ENCODE measurements around the gene TMEM167A.

The TMEM167A gene

GRCh38 chr5:83101514-83101913, 24.3 kb upstream of the TMEM167A start:
- Histone ChIP-seq H3K4me3 (ENCODE audit: low read depth in 1 of 2, low read length in 2 of 2) (no peak overlapping the region), H3K27ac (ENCODE audit: low read depth, low read length) (no peak overlapping the region), H3K9me3 (ENCODE audit: low read length) (no peaks in the 10 kb centered on the region), H3K4me1 (ENCODE audit: insufficient read depth, low read length) (no peaks in the 10 kb centered on the region), H3K36me3 (ENCODE audit: insufficient read depth, low read length) (no peaks in the 10 kb centered on the region), H3K9ac (ENCODE audit: low read length) (no peak overlapping the region), H3K27me3 (ENCODE audit: control insufficient read depth in 1 of 2, insufficient read depth in 2 of 2, low read length in 2 of 2) (no peaks in the 10 kb centered on the region)

GRCh38 chr5:83099445-83099844, 22.3 kb upstream of the TMEM167A start:
- Histone ChIP-seq H3K36me3 (ENCODE audit: insufficient read depth, low read length) (no peaks in the 10 kb centered on the region), H3K4me1 (ENCODE audit: insufficient read depth, low read length) (no peaks in the 10 kb centered on the region), H3K27me3 (ENCODE audit: control insufficient read depth in 1 of 2, insufficient read depth in 2 of 2, low read length in 2 of 2) (no peaks in the 10 kb centered on the region), H3K9me3 (ENCODE audit: low read length) (no peaks in the 10 kb centered on the region), H3K9ac (ENCODE audit: low read length) (no peak overlapping the region), H3K4me3 (ENCODE audit: low read depth in 1 of 2, low read length in 2 of 2) (no peak overlapping the region), H3K27ac (ENCODE audit: low read depth, low read length) (no peak overlapping the region)

GRCh38 chr5:83099001-83099400, 21.8 kb upstream of the TMEM167A start:
- Histone ChIP-seq H3K9me3 (ENCODE audit: low read length) (no peaks in the 10 kb centered on the region), H3K27me3 (ENCODE audit: control insufficient read depth in 1 of 2, insufficient read depth in 2 of 2, low read length in 2 of 2) (no peaks in the 10 kb centered on the region), H3K4me3 (ENCODE audit: low read depth in 1 of 2, low read length in 2 of 2) (no peak overlapping the region), H3K4me1 (ENCODE audit: insufficient read depth, low read length) (no peaks in the 10 kb centered on the region), H3K9ac (ENCODE audit: low read length) (no peak overlapping the region), H3K27ac (ENCODE audit: low read depth, low read length) (no peak overlapping the region), H3K36me3 (ENCODE audit: insufficient read depth, low read length) (no peaks in the 10 kb centered on the region)

- Histone ChIP-seq H3K9me3 (ENCODE audit: low read length) (no peaks in the 10 kb centered on the region), H3K27me3 (ENCODE audit: control insufficient read depth in 1 of 2, insufficient read depth in 2 of 2, low read length in 2 of 2) (no peaks in the 10 kb centered on the region), H3K4me1 (ENCODE audit: insufficient read depth, low read length) (no peaks in the 10 kb centered on the region), H3K9ac (ENCODE audit: low read length) (no peak overlapping the region), H3K27ac (ENCODE audit: low read depth, low read length) (no peak overlapping the region), H3K4me3 (ENCODE audit: low read depth in 1 of 2, low read length in 2 of 2) (no peak overlapping the region), H3K36me3 (ENCODE audit: insufficient read depth, low read length) (no peaks in the 10 kb centered on the region)
Measured at GRCh38 chr5:83097689-83098231, 20.6 kb upstream of the TMEM167A start.

GRCh38 chr5:83096660-83097339, 19.6 kb upstream of the TMEM167A start:
- Histone ChIP-seq H3K4me3 (ENCODE audit: low read depth in 1 of 2, low read length in 2 of 2) (no peak overlapping the region), H3K36me3 (ENCODE audit: insufficient read depth, low read length) (no peaks in the 10 kb centered on the region), H3K4me1 (ENCODE audit: insufficient read depth, low read length) (no peaks in the 10 kb centered on the region), H3K9ac (ENCODE audit: low read length) (no peak overlapping the region), H3K27me3 (ENCODE audit: control insufficient read depth in 1 of 2, insufficient read depth in 2 of 2, low read length in 2 of 2) (no peaks in the 10 kb centered on the region), H3K27ac (ENCODE audit: low read depth, low read length) (no peak overlapping the region), H3K9me3 (ENCODE audit: low read length) (no peaks in the 10 kb centered on the region)

GRCh38 chr5:83095957-83096539, 18.9 kb upstream of the TMEM167A start:
- Histone ChIP-seq H3K4me1 (ENCODE audit: insufficient read depth, low read length) (no peaks in the 10 kb centered on the region), H3K36me3 (ENCODE audit: insufficient read depth, low read length) (no peaks in the 10 kb centered on the region), H3K27ac (ENCODE audit: low read depth, low read length) (no peak overlapping the region), H3K4me3 (ENCODE audit: low read depth in 1 of 2, low read length in 2 of 2) (no peak overlapping the region), H3K9me3 (ENCODE audit: low read length) (no peaks in the 10 kb centered on the region), H3K9ac (ENCODE audit: low read length) (no peak overlapping the region), H3K27me3 (ENCODE audit: control insufficient read depth in 1 of 2, insufficient read depth in 2 of 2, low read length in 2 of 2) (no peaks in the 10 kb centered on the region)

GRCh38 chr5:83095163-83095956, 18.2 kb upstream of the TMEM167A start:
- Histone ChIP-seq H3K4me1 (ENCODE audit: insufficient read depth, low read length) (no peaks in the 10 kb centered on the region), H3K9me3 (ENCODE audit: low read length) (no peaks in the 10 kb centered on the region), H3K27ac (ENCODE audit: low read depth, low read length) (no peak overlapping the region), H3K4me3 (ENCODE audit: low read depth in 1 of 2, low read length in 2 of 2) (no peak overlapping the region), H3K27me3 (ENCODE audit: control insufficient read depth in 1 of 2, insufficient read depth in 2 of 2, low read length in 2 of 2) (no peaks in the 10 kb centered on the region), H3K9ac (ENCODE audit: low read length) (no peak overlapping the region), H3K36me3 (ENCODE audit: insufficient read depth, low read length) (no peaks in the 10 kb centered on the region)

- no peaks in the 10 kb centered on the region for H3K27me3 ChIP-seq (ENCODE audit: control insufficient read depth in 1 of 2, insufficient read depth in 2 of 2, low read length in 2 of 2)
- no peak overlapping the region for H3K27ac ChIP-seq (ENCODE audit: low read depth, low read length)
- no peaks in the 10 kb centered on the region for H3K4me1 ChIP-seq (ENCODE audit: insufficient read depth, low read length)
- H3K9ac ChIP-seq (ENCODE audit: low read length), result no peak overlapping the region
- no peaks in the 10 kb centered on the region for H3K9me3 ChIP-seq (ENCODE audit: low read length)
- H3K36me3 ChIP-seq (ENCODE audit: insufficient read depth, low read length), result no peaks in the 10 kb centered on the region
- H3K4me3 ChIP-seq (ENCODE audit: low read depth in 1 of 2, low read length in 2 of 2), result no peak overlapping the region
Measured at GRCh38 chr5:83093692-83094091, 16.5 kb upstream of the TMEM167A start.

GRCh38 chr5:83092619-83093018, 15.4 kb upstream of the TMEM167A start:
- H3K9me3 ChIP-seq (ENCODE audit: low read length), result no peaks in the 10 kb centered on the region
- H3K36me3 ChIP-seq (ENCODE audit: insufficient read depth, low read length), result no peaks in the 10 kb centered on the region
- H3K27me3 ChIP-seq (ENCODE audit: control insufficient read depth in 1 of 2, insufficient read depth in 2 of 2, low read length in 2 of 2), result no peaks in the 10 kb centered on the region
- H3K27ac ChIP-seq (ENCODE audit: low read depth, low read length), result no peak overlapping the region
- no peak overlapping the region for H3K4me3 ChIP-seq (ENCODE audit: low read depth in 1 of 2, low read length in 2 of 2)
- H3K9ac ChIP-seq (ENCODE audit: low read length), result no peak overlapping the region
- H3K4me1 ChIP-seq (ENCODE audit: insufficient read depth, low read length), result no peaks in the 10 kb centered on the region

- H3K9ac ChIP-seq (ENCODE audit: low read length), result no peak overlapping the region
Measured at GRCh38 chr5:83090169-83090568, 13.0 kb upstream of the TMEM167A start.

GRCh38 chr5:83085106-83085505, 7.9 kb upstream of the TMEM167A start:
- Histone ChIP-seq H3K9ac (ENCODE audit: low read length) (no peak overlapping the region), H3K9me3 (ENCODE audit: low read length) (no peaks in the 10 kb centered on the region), H3K4me1 (ENCODE audit: insufficient read depth, low read length) (no peaks in the 10 kb centered on the region), H3K4me3 (ENCODE audit: low read depth in 1 of 2, low read length in 2 of 2) (no peak overlapping the region), H3K27me3 (ENCODE audit: control insufficient read depth in 1 of 2, insufficient read depth in 2 of 2, low read length in 2 of 2) (no peaks in the 10 kb centered on the region), H3K36me3 (ENCODE audit: insufficient read depth, low read length) (no peaks in the 10 kb centered on the region), H3K27ac (ENCODE audit: low read depth, low read length) (no peak overlapping the region)

More at GRCh38 chr5:83090169-83090568, 13.0 kb upstream of the TMEM167A start:
- no peaks in the 10 kb centered on the region for H3K9me3 ChIP-seq (ENCODE audit: low read length)
- no peaks in the 10 kb centered on the region for H3K36me3 ChIP-seq (ENCODE audit: insufficient read depth, low read length)
- H3K27me3 ChIP-seq (ENCODE audit: control insufficient read depth in 1 of 2, insufficient read depth in 2 of 2, low read length in 2 of 2), result no peaks in the 10 kb centered on the region
- H3K4me1 ChIP-seq (ENCODE audit: insufficient read depth, low read length), result no peaks in the 10 kb centered on the region
- H3K4me3 ChIP-seq (ENCODE audit: low read depth in 1 of 2, low read length in 2 of 2), result no peak overlapping the region
- H3K27ac ChIP-seq (ENCODE audit: low read depth, low read length), result no peak overlapping the region

Measured in muscle layer of colon (tissue), 2 donors.